H1 (cell line): ENCODE measurements around the gene FRMPD2. TPM values are rescaled to one million over a fixed set of nuclear protein-coding genes. Genes with fewer than 3 reads are reported as not detected.

Experiments used
- CTCF ChIA-PET: fragments of 300-600 bp; sonication (Branson Sonifier 250); formaldehyde crosslinking; loops from one replicate; lab custom pipeline; 2021; ENCODE audit not compliant: partially characterized antibody; lab: Charles Lee
- POLR2A ChIA-PET: fragments of 300-600 bp; sonication (Branson Sonifier 250); formaldehyde crosslinking; loops from one replicate; lab custom pipeline; 2021; ENCODE audit warnings: inconsistent platforms; ENCODE audit not compliant: partially characterized antibody; lab: Charles Lee
- DNase-seq, 2 experiments: peaks; one replicate each; pipeline versions ENCODE4 v3.0.0 to v3.0.0-alpha.2; 2010 to 2022; ENCODE audit warnings: low spot score in 2 of 2, low read depth in 1 of 2, mixed read lengths in 1 of 2
- FAIRE-seq: peaks from 2 replicates; lab custom pipeline; 2011; peaks lifted over from hg19 to GRCh38; lab: Jason Lieb, UNC
- H2AFZ ChIP-seq: 2 replicates; pipeline ENCODE4 v1.8.1; 2012; ENCODE audit warnings: low read length, inconsistent platforms
- H2AK5ac ChIP-seq: 2 replicates; pipeline ENCODE4 v1.6.1; 2013; ENCODE audit warnings: low read depth, low read length
- H2BK120ac ChIP-seq: replicated peaks from 2 replicates; pipeline ENCODE3; 2013; ENCODE audit warnings: low read depth, low read length, inconsistent platforms
- H2BK12ac ChIP-seq: 2 replicates; pipeline ENCODE4 v1.6.1; 2013; ENCODE audit warnings: low read depth, low read length
- H2BK15ac ChIP-seq: 2 replicates; pipeline ENCODE4 v1.6.1; 2013; ENCODE audit warnings: low read length
- H2BK20ac ChIP-seq: 2 replicates; pipeline ENCODE4 v1.6.1; 2013; ENCODE audit warnings: low read length
- H2BK5ac ChIP-seq: 2 replicates; pipeline ENCODE4 v1.6.1; 2013; ENCODE audit warnings: low read depth, low read length
- H3K14ac ChIP-seq: 2 replicates; pipeline ENCODE4 v1.6.1; 2013; ENCODE audit warnings: inconsistent platforms; ENCODE audit not compliant: insufficient read length
- H3K18ac ChIP-seq: 2 replicates; pipeline ENCODE4 v1.6.1; 2013; ENCODE audit warnings: low read length; ENCODE audit errors: extremely low read depth
- H3K23ac ChIP-seq: 2 replicates; pipeline ENCODE4 v1.6.1; 2013; ENCODE audit warnings: inconsistent platforms; ENCODE audit not compliant: insufficient read length
- H3K23me2 ChIP-seq: 2 replicates; pipeline ENCODE4 v1.6.1; 2013; ENCODE audit warnings: low read depth, low read length
- H3K27ac ChIP-seq: 2 replicates; pipeline ENCODE4 v1.6.1; 2011; ENCODE audit warnings: low read depth, low read length, inconsistent platforms
- H3K27me3 ChIP-seq, 4 experiments: replicated peaks in 1 of 4; 1 replicate in 1 of 4; 2 replicates in 3 of 4; pipeline versions ENCODE4 v1.6.1 to v1.8.1; 2011 to 2013; ENCODE audit warnings: low read length in 3 of 4, mild to moderate bottlenecking in 3 of 4, inconsistent platforms in 2 of 4, mixed read lengths in 2 of 4, moderate library complexity in 1 of 4; ENCODE audit not compliant: control insufficient read depth in 3 of 4, insufficient read depth in 3 of 4; ENCODE audit errors: extremely low read depth in 1 of 4
- H3K36me3 ChIP-seq, 4 experiments: 2 replicates each; pipeline versions ENCODE4 v1.6.1 to v1.8.1; 2011 to 2013; ENCODE audit warnings: mild to moderate bottlenecking in 4 of 4, low read length in 3 of 4, moderate library complexity in 2 of 4, control low read depth in 1 of 4, inconsistent platforms in 1 of 4; ENCODE audit not compliant: insufficient read depth in 4 of 4, control insufficient read depth in 2 of 4
- H3K4ac ChIP-seq: replicated peaks from 2 replicates; pipeline ENCODE3; 2013; ENCODE audit warnings: low read length, low read depth, mixed read lengths, inconsistent platforms; ENCODE audit not compliant: insufficient read length
- H3K4me1 ChIP-seq, 4 experiments: replicated peaks in 1 of 4; 1 replicate in 1 of 4; 2 replicates in 3 of 4; pipeline versions ENCODE4 v1.6.1 to v1.8.1; 2011 to 2013; ENCODE audit warnings: low read length in 3 of 4, inconsistent platforms in 2 of 4, mixed read lengths in 1 of 4; ENCODE audit not compliant: insufficient read depth in 4 of 4, control insufficient read depth in 3 of 4
- H3K4me2 ChIP-seq, 2 experiments: 2 replicates each; pipeline versions ENCODE4 v1.6.1 to v1.8.1; 2011 to 2013; ENCODE audit warnings: low read depth in 2 of 2, low read length in 2 of 2, control low read depth in 1 of 2, inconsistent platforms in 1 of 2, mild to moderate bottlenecking in 1 of 2; ENCODE audit not compliant: insufficient read depth in 1 of 2
- H3K4me3 ChIP-seq, 4 experiments: fragments of 200-600, 300-600 bp in 1 of 4; sonication (generic), shearing (Covaris generic), sonication (Bioruptor Twin) in 1 of 4; 2 replicates each; pipeline versions ENCODE4 v1.5.1 to v1.8.1; 2011 to 2016; ENCODE audit warnings: low read length in 4 of 4, low read depth in 3 of 4, control low read depth in 2 of 4, inconsistent platforms in 2 of 4, mild to moderate bottlenecking in 2 of 4, mixed read lengths in 1 of 4, moderate library complexity in 1 of 4; ENCODE audit not compliant: insufficient read depth in 2 of 4; ENCODE audit errors: extremely low read depth in 1 of 4
- H3K56ac ChIP-seq: replicated peaks from 2 replicates; pipeline ENCODE3; 2013; ENCODE audit warnings: low read depth, mild to moderate bottlenecking, mixed read lengths, low read length, inconsistent platforms; ENCODE audit not compliant: insufficient read length
- H3K79me1 ChIP-seq: 2 replicates; pipeline ENCODE4 v1.6.1; 2013; ENCODE audit warnings: low read depth, low read length, control low read depth
- H3K79me2 ChIP-seq, 2 experiments: 2 replicates each; pipeline versions ENCODE4 v1.6.1 to v1.8.1; 2012 to 2013; ENCODE audit warnings: low read length in 2 of 2, mild to moderate bottlenecking in 2 of 2, inconsistent platforms in 1 of 2; ENCODE audit not compliant: insufficient read depth in 2 of 2, control insufficient read depth in 1 of 2
- H3K9ac ChIP-seq, 4 experiments: replicated peaks in 1 of 4; 1 replicate in 1 of 4; 2 replicates in 3 of 4; pipeline versions ENCODE4 v1.6.1 to v1.8.1; 2011 to 2013; ENCODE audit warnings: low read depth in 3 of 4, low read length in 3 of 4, control low read depth in 2 of 4, mild to moderate bottlenecking in 2 of 4, moderate library complexity in 2 of 4, inconsistent platforms in 1 of 4; ENCODE audit errors: extremely low read depth in 1 of 4
- H3K9me3 ChIP-seq, 2 experiments: 2 replicates each; pipeline versions ENCODE4 v1.6.1 to v1.8.1; 2012 to 2013; ENCODE audit warnings: mild to moderate bottlenecking in 2 of 2, moderate library complexity in 2 of 2, control low read depth in 1 of 2, inconsistent platforms in 1 of 2, low read depth in 1 of 2, low read length in 1 of 2, mixed read lengths in 1 of 2; ENCODE audit not compliant: insufficient read depth in 2 of 2
- H4K20me1 ChIP-seq, 2 experiments: replicated peaks in 1 of 2; 2 replicates each; pipeline versions ENCODE3 to v1.8.1; 2011 to 2013; ENCODE audit warnings: inconsistent platforms in 2 of 2, low read length in 2 of 2, mild to moderate bottlenecking in 1 of 2; ENCODE audit not compliant: insufficient read depth in 2 of 2, control insufficient read depth in 1 of 2
- H4K5ac ChIP-seq: 2 replicates; pipeline ENCODE4 v1.6.1; 2013; ENCODE audit warnings: low read length, low read depth, mixed read lengths, inconsistent platforms; ENCODE audit not compliant: insufficient read length
- H4K8ac ChIP-seq: 2 replicates; pipeline ENCODE4 v1.8.0; 2013; ENCODE audit warnings: mild to moderate bottlenecking, moderate library complexity, low read length, inconsistent platforms; ENCODE audit not compliant: insufficient read depth; ENCODE audit errors: extremely low read depth
- H4K91ac ChIP-seq: replicated peaks from 2 replicates; pipeline ENCODE3; 2013; ENCODE audit warnings: low read length, mixed read lengths, inconsistent platforms; ENCODE audit not compliant: insufficient read length
- BCL11A ChIP-seq, 2 experiments: IDR thresholded peaks; one replicate each; pipeline ENCODE4 v1.6.1; 2011; ENCODE audit warnings: low read depth in 2 of 2, low read length in 2 of 2, mild to moderate bottlenecking in 2 of 2
- GTF2F1 ChIP-seq: IDR thresholded peaks from 2 replicates; pipeline ENCODE4 v1.6.1; 2012; ENCODE audit warnings: low read depth, low read length, improper control_type of control experiment, borderline replicate concordance
- POLR2AphosphoS5 ChIP-seq: IDR thresholded peaks from 2 replicates; pipeline ENCODE4 v1.6.1; 2011; ENCODE audit warnings: low read depth, low read length
- POU5F1 ChIP-seq: IDR thresholded peaks from 2 replicates; pipeline ENCODE4 v1.6.1; 2011; ENCODE audit warnings: low read depth, mild to moderate bottlenecking, low read length, moderate library complexity
- RNF2 ChIP-seq: fragments of 200-900, 300-1000 bp; sonication (generic); IDR thresholded peaks from 2 replicates; pipeline ENCODE4 v1.7.1; 2016; ENCODE audit warnings: borderline replicate concordance, low read depth, mild to moderate bottlenecking, antibody characterized with exemption, low read length; ENCODE audit not compliant: poor library complexity, severe bottlenecking; ENCODE audit errors: missing control alignments
- SAP30 ChIP-seq: fragments of 300-600 bp; sonication (generic); IDR thresholded peaks from 2 replicates; pipeline ENCODE4 v1.7.1; 2012; ENCODE audit warnings: low read length, moderate library complexity, mild to moderate bottlenecking, inconsistent platforms; ENCODE audit not compliant: insufficient read depth, insufficient replicate concordance
- SIN3A ChIP-seq, 2 experiments: IDR thresholded peaks in 1 of 2; conservative IDR thresholded peaks in 1 of 2; 2 replicates each; pipeline ENCODE4 v1.6.1; 2011 to 2012; ENCODE audit warnings: low read length in 2 of 2, improper control_type of control experiment in 1 of 2, low read depth in 1 of 2, mild to moderate bottlenecking in 1 of 2
- TBP ChIP-seq: IDR thresholded peaks from 2 replicates; pipeline ENCODE4 v1.6.1; 2011; ENCODE audit warnings: low read depth, low read length, improper control_type of control experiment
- WGBS, 2 experiments: shearing (Covaris generic) in 1 of 2; methylation state at CpG; one replicate each; pipeline versions ENCODE4 v1.1.6 to v1.1.7; 2013 to 2015; ENCODE audit warnings: low lambda C conversion rate in 2 of 2, mixed read lengths in 2 of 2, inconsistent platforms in 1 of 2, low coverage in 1 of 2, missing lambda C conversion rate in 1 of 2; ENCODE audit not compliant: insufficient replicate concordance in 2 of 2, insufficient coverage in 1 of 2, insufficient read length in 1 of 2; ENCODE audit errors: extremely low coverage in 1 of 2, missing lambda C conversion rate in 1 of 2; 5-methylcytosine and 5-hydroxymethylcytosine counted together
- polyA plus RNA-seq, 7 experiments: library from polyadenylated mRNA; depleted of rRNA in 3 of 7; stranded (reverse) in 5 of 7; unstranded in 2 of 7; fragments of >200 nt in 5 of 7; fragments of 200-250 nt in 2 of 7; gene quantifications; 1 replicate in 5 of 7; 2 replicates in 1 of 7; 4 replicates in 1 of 7; pipeline versions ENCODE4 v1.2.1 to v1.2.3, GENCODE V29; 2011 to 2013; ENCODE audit warnings: missing spikeins in 2 of 7, mixed read lengths in 2 of 7
- total RNA-seq: library from RNA; stranded (reverse); fragmentation: NEBNext Ultra II Directional; extraction: Animal tissue kit (Norgen Biotek cat#: 25700); gene quantifications from 2 replicates; pipeline ENCODE4 v1.2.1, GENCODE V29; 2021
- TF ChIP-seq, protein P1 (sequence below): IDR thresholded peaks from 2 replicates; pipeline ENCODE4 v1.6.1; 2011; ENCODE audit warnings: low read depth, mild to moderate bottlenecking, low read length; ENCODE audit not compliant: insufficient read depth

Gene FRMPD2
- total and polyA plus RNA-seq, 2 of the 8 experiments (the other 6 are each of a cell fraction or from before 2014, with no cell fraction given) = 0.07 to 0.47 TPM

DNA sequence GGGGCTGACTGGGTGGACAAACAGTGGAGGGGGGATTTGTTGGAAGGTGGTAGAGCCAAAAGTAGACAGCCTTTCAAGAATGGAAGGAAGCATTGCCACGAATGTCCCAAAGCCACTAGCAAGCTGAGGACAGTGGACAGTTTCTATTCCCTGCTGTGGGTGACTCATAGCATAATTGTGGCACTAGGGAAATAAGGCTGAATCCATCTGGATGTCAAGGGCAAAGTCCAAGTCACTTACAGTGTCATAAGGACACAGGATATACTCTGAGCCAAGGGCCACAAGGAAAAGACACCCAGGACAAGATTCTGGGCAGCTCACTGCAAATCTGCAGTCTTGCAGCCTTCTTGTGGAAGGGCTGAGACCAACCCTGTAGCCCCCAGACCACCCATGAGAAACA lies 79.7 kb downstream of the FRMPD2 start:
- Histone ChIP-seq H3K9ac (no peak overlapping the region), H3K4ac (no peak overlapping the region), H3K4me3 (no peak overlapping the region), H2BK20ac (no peak overlapping the region), H3K4me2 (no peak overlapping the region), H3K23me2 (no peaks in the 10 kb centered on the region; the same call in 1 of the 2 replicates), H2BK5ac (no peak overlapping the region), H2AFZ (0 out of 2 replicates have a peak overlapping the region, but pooled peaks have one; percentile 13), H4K8ac (peak overlapping the region; percentile 4; the same call in 1 of the 2 replicates), H3K27ac (no peak overlapping the region), H4K20me1 (no peaks in the 10 kb centered on the region), H3K56ac (no peak overlapping the region), H3K27me3 (no peaks in the 10 kb centered on the region), H2BK15ac (no peak overlapping the region), H3K14ac (no peak overlapping the region), H3K9me3 (no peaks in the 10 kb centered on the region), H3K79me2 (no peaks in the 10 kb centered on the region), H4K5ac (no peak overlapping the region), H2BK12ac (no peak overlapping the region), H3K79me1 (no peaks in the 10 kb centered on the region), H3K4me1 (peaks cover 0 to 4% (median 0%) of the 10 kb centered on the region in 4 experiments; a peak in 2 of 7 replicates), H3K18ac (no peak overlapping the region), H2AK5ac (no peak overlapping the region), H2BK120ac (no peak overlapping the region), H3K23ac (no peak overlapping the region), H4K91ac (no peak overlapping the region), H3K36me3 (no peaks in the 10 kb centered on the region)
- no peak for TF ChIP-seq RNF2
- no peak for TF ChIP-seq SAP30
- no peak for TF ChIP-seq POU5F1
- no peak for TF ChIP-seq BCL11A (IDR thresholded peaks at IDR 0.05; ENCODE audit: low read depth in 2 of 2, low read length in 2 of 2)
- no peak for TF ChIP-seq SIN3A (conservative IDR thresholded peaks at IDR 0.05 in 1 of 2, IDR thresholded peaks at IDR 0.05 in 1 of 2; ENCODE audit: low read depth in 1 of 2, low read length in 2 of 2)
- TF ChIP-seq GTF2F1 = no peak
- TF ChIP-seq POLR2AphosphoS5 = no peak
- no peak for TF ChIP-seq TBP
- TF ChIP-seq, protein P1, sequence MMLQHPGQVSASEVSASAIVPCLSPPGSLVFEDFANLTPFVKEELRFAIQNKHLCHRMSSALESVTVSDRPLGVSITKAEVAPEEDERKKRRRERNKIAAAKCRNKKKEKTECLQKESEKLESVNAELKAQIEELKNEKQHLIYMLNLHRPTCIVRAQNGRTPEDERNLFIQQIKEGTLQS = no peak
- no peak for FAIRE-seq
- POLR2A ChIA-PET = no interaction called here
- DNase-seq = no peak
- CTCF ChIA-PET = interaction anchor here (1.0 kb wide), 1 partner anchor 17 kb away, joined by 3 read pairs; no protein-coding TSS in a partner anchor
- WGBS, 2 experiments = 100% methylated on average over 1 of the region's 1 CpG; no CpG with 5 or more reads in 1 of the 2 experiments
